ENCODE results near the gene GRIA1.

The GRIA1 gene

DNA sequence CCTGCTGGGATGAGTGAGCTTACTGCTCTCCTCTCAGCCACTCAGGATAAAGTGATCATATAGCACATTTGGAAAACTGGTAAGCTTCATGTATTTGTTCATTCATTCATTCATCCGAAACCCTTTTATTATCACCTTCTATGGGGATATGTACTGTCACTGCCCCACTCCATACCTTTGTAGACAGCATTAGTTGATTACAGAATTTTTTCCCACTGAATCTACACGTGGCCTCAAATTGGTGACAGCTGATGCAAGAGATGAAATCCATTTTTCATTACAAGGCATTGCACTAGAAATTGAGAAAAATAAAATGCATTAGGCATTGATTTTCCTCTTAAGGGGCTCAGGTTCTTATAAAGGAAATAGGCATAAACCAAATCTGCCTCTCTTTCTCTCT lies 9.7 kb downstream of the GRIA1 start:
- no peak for DNase-seq

DNA sequence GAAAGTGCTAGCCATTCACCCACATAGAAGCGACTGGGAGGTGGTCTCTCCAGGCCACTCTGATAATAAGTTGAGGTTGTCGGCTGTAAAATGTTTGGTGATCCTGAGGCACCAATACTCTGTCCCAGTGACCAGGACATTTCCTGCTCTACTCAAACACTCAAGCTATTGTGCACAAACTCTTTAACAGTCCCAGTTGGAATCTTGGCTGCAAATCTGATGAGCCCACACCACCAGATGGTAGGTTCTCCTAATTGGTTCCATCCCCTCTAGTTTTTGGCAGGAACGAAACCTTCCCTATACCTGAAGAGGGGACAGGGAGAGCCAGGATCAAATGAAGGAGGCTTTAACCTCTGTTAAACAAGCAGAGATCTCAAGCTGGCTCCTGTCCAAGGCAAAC lies 14.3 kb downstream of the GRIA1 start:
- DNase-seq: no peak

- no peak for DNase-seq
Observed at GRCh38 chr5:153508700-153509099, 18.2 kb downstream of the GRIA1 start.

- no peak for DNase-seq
Observed at GRCh38 chr5:153511622-153512021, 21.2 kb downstream of the GRIA1 start.

- no peak for DNase-seq
Observed at GRCh38 chr5:153513156-153513555, 22.7 kb downstream of the GRIA1 start.

GRCh38 chr5:153515301-153515700 lies 24.8 kb downstream of the GRIA1 start:
- no peak for DNase-seq

- DNase-seq: no peak
Observed at GRCh38 chr5:153516504-153517240, 26.2 kb downstream of the GRIA1 start.

DNA sequence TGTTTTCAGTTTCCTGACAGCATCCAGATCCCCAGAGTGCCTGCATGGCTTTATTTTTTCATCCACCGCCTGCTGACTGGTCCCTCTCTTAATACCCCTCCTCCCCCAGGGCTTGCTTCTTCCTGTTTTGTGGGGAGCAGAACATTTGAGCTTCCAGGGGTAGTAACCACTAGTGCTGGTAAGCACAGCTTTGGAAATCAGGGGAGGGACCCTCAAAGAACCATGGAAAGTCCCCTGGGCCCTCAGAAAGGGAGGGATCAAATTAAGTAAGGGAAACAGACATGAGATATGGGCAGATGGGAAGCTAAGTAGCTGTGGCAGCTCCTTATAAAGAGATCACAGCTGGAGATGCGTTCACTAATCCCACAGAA lies 26.8 kb downstream of the GRIA1 start:
- no peak for DNase-seq

- no peak for DNase-seq
Observed at GRCh38 chr5:153520137-153520536, 29.7 kb downstream of the GRIA1 start.

- no peak for DNase-seq
Observed at GRCh38 chr5:153520952-153521351, 30.5 kb downstream of the GRIA1 start.

GRCh38 chr5:153523211-153523610 lies 32.7 kb downstream of the GRIA1 start:
- DNase-seq: no peak

DNA sequence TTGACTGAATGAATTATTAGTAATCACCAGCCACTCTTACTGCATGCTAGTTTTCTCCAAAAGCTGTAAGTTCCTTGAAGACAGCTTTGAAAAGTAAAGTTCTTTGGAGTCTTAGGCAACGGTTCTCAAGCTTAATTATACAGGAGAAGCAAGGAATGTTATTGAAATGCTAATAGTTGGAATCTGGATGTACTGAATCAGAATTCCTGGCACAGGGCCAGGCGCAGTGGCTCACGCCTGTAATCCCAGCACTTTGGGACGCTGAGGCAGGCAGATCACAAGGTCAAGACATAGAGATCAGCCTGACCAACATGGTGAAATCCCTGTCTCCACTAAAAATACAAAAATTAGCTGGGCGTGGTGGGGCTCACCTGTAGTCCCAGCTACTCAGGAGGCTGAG lies 33.4 kb downstream of the GRIA1 start:
- DNase-seq: no peak

DNA sequence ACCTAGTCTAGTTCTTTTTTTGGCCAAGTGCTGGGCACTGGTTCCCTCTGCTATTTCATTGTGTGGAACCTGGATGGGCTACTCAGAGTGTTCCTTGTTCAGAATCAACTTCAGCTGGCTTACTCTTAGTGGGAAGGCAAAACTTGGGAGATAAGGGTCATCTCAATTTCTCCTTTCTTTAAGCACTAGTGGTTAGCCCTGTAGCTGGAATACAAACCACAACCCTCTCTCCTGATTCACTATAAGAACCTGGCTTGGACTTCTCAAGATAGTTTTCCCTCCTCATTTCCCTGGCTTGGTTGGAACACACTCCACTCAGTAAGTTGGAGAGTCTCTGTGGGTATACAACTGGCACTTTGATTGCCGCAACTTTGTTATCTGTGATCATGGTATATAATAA lies 35.1 kb downstream of the GRIA1 start:
- DNase-seq: no peak

GRCh38 chr5:153530357-153531143 lies 40.1 kb downstream of the GRIA1 start:
- no peak for DNase-seq

GRCh38 chr5:153533546-153533945 lies 43.1 kb downstream of the GRIA1 start:
- no peak for DNase-seq

- DNase-seq: no peak
Observed at GRCh38 chr5:153534102-153534501, 43.6 kb downstream of the GRIA1 start.

GRCh38 chr5:153537207-153537606 lies 46.7 kb downstream of the GRIA1 start:
- no peak for DNase-seq

- DNase-seq: no peak
Observed at GRCh38 chr5:153539983-153540382, 49.5 kb downstream of the GRIA1 start.

- no peak for DNase-seq
Observed at GRCh38 chr5:153542536-153542935, 52.1 kb downstream of the GRIA1 start.

DNA sequence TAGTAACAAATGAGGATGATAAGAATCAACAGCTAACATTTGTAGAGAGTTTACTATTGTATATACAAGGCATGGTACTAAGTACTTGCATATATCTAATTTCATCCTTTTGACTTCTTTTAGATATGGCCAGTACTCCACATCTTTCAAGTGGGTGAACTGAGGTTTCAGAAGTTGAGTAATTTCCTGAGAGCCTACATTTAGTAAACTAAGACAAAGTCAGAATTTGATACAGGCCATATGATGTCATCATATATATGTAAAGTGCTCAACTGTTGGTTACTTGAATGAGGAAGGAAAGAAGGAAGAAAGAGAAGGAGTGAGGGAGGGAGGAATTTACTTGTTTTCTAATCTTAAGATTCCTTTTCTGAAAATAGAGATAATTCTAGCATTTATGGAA lies 52.8 kb downstream of the GRIA1 start:
- no peak for DNase-seq

GRCh38 chr5:153543959-153544470 lies 53.5 kb downstream of the GRIA1 start:
- no peak for DNase-seq

GRCh38 chr5:153544706-153545105 lies 54.2 kb downstream of the GRIA1 start:
- no peak for DNase-seq

DNA sequence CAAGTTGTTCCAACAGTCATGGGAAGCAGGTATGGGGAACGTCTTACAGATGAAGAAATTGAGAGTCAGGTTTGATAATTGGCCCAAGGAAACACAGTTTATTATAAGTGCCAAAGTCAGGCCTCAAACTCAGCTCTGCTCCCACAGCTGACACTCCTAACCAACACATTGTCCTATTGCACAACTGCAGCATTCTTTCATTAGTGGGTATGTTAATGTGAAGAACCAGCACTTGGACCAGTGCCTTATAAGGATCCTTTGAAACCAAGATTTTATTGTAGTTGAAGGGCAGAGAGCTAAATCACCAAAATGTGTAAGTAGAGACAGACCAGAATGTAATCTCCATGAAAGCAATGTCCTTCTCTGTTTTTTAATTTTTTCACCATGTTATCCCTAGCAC lies 56.1 kb downstream of the GRIA1 start:
- no peak for DNase-seq

- DNase-seq: no peak
Observed at GRCh38 chr5:153551537-153552079, 61.1 kb downstream of the GRIA1 start.
